ENCODE results near the gene HHAT.
A peak's percentile ranks its signal among the peaks of the same experiment; 100 is the strongest.
"Not testable (repeated sequence)": the region's sequence is repeated elsewhere in the genome, so short reads cannot be mapped to it uniquely, and the experiment has no call there.

Gene HHAT

DNA sequence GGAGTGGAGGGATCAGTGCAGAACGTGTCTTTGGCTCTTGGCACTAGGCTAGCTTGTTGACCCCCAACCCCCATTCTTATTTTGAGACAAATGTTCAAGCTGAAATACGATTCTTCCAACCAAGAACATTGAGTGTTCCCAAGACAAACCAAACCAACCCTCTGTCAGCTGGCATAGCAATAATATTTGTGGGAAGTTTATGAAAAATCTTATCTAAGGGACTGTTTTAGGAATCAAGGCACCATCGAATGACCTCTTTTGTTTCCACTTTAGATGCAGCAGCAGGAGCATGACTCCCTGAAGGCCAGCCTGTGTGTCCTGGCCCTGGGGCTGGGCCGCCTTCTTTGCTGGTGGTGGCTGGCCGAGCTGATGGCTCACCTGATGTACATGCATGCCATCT lies 89.2 kb downstream of the HHAT start:
- DNase-seq (ENCODE audit: low read depth): peak; percentile 19
- H3K4me3 ChIP-seq (ENCODE audit: low read depth, low read length): no peak overlapping the region

DNA sequence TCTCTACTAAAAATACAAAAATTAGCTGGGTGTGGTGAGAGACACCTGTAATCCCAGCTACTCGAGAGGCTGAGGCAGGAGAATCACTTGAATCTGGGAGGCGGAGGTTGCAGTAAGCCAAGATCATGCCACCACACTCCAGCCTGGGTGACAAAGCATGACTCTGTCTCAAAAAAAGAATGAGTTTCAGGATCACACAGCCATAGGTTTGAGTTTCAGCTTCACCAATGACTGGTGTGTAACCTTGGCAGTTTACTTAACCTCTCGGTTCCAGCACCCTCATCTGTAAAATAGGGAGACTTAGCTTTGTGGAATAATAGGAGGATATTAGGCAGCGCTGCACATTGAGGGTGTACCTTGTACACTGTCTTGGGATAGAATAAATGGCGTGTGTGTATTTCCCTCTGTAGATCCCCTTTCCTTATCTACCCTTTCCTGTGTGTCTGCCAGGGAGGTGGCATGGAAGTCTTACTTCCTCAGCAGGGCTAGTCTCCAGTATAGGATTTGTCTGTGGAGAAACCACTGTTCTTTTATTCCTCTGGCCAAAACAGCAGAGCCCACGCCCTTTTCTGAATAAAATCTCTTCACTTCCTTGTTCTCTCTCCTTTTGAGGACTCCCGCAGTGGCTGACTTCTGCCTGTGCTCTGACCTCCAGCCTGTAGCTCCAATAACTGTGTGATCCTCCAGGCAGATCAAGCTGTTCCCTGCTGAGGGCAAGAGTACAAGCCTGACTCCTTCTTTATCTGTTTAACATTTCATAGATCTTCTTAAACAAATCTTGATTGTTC lies 90.4 kb downstream of the HHAT start:
- H3K4me3 ChIP-seq (ENCODE audit: low read depth, low read length): no peak overlapping the region
- no peak for DNase-seq (ENCODE audit: low read depth)

DNA sequence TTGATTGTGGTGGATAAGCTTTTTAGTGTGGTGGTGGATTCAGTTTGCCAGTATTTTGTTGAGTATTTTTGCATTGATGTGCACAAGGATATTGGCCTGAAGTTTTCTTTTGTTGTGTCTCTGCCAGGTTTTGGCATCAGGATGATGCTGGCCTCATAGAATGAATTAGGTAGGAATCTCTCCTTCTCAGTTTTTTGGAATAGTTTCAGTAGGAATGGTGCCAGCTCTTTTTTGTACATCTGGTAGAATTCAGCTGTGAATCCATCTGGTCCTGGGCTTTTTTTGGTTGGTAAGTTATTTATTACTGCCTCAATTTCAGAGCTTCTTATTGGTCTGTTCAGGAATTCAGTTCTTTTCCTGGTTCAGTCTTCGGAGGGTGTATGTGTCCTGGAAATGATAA lies 98.0 kb downstream of the HHAT start:
- not testable (repeated sequence) for DNase-seq (ENCODE audit: low read depth); H3K4me3 ChIP-seq (ENCODE audit: low read depth, low read length)

DNA sequence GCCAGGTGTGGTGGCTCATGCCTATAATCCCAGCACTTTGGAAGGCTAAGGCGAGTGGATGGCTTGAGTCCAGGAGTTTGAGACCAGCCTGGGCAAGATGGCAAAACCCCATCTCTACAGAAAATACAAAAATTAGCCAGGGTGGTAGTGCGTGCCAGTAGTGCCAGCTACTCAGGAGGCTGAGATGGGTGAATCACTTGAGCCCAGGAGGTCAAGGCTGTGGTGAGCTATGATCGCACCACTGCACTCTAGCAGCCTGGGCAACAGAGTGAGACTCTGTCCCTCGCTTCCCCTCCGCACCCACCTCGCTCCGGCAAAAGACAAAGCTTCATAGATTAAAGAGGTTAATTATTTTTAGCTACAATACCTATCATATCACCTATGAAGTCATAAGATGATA lies 100.0 kb downstream of the HHAT start:
- no peak for DNase-seq (ENCODE audit: low read depth)
- H3K4me3 ChIP-seq (ENCODE audit: low read depth, low read length): no peak overlapping the region

DNA sequence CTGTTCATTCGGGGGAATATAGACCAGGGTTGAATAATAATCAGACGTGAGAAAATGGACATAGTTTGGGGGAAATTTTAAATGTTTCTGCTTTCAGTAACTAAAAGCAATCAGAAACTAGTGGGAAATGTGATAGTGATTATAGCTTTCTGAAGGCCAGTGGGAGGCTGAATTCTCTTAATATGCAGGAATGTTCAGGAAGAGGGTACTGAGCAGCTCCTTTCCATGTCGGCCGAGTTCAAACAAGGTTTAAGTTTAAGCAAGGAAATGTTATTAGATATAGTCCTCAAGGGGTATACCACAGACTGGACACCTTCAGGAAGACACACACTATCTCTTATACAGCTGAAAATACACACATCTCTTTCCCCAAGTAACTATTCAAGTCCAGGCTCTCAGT lies 105.5 kb downstream of the HHAT start:
- DNase-seq (ENCODE audit: low read depth): no peak
- no peak overlapping the region for H3K4me3 ChIP-seq (ENCODE audit: low read depth, low read length)

DNA sequence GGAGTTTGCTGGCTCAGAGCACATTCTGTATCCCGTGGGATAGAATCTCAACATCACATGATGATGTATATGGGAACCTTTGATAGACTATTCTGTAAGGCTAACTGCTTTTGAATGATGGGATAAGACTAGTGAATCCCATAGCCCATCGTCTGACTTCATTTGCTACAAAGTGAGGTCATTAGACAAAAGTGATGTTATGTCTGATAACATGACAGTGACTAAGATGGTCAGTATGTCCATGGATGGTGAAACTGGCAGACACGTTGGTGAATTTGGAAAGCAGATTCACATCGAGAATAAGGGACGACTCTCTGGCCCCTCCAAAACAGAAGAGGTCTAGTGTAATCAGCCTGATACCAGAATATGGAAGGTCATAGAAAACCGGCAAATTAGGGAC lies 108.4 kb downstream of the HHAT start:
- H3K4me3 ChIP-seq (ENCODE audit: low read depth, low read length): no peak overlapping the region
- DNase-seq (ENCODE audit: low read depth): no peak

DNA sequence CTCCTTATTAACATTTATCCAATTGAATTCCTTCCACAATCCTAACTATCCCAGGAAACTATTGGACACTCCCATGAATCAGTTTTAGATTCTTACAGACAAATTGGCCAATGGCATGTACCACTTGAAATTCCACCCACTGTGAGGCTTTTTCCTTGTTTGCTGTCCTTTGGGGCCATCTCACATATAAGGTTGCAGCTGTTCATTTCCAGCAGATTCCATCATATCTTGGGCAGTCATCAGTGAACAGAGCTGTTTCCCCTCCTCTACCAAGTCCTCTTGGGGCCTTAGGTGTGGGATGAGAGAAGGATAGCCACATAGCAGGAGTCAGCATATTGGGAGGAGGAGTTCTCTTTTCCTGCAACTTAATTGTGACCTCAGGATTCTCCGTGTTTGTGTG lies 109.1 kb downstream of the HHAT start:
- no peak overlapping the region for H3K4me3 ChIP-seq (ENCODE audit: low read depth, low read length)
- DNase-seq (ENCODE audit: low read depth): peak; percentile 60

DNA sequence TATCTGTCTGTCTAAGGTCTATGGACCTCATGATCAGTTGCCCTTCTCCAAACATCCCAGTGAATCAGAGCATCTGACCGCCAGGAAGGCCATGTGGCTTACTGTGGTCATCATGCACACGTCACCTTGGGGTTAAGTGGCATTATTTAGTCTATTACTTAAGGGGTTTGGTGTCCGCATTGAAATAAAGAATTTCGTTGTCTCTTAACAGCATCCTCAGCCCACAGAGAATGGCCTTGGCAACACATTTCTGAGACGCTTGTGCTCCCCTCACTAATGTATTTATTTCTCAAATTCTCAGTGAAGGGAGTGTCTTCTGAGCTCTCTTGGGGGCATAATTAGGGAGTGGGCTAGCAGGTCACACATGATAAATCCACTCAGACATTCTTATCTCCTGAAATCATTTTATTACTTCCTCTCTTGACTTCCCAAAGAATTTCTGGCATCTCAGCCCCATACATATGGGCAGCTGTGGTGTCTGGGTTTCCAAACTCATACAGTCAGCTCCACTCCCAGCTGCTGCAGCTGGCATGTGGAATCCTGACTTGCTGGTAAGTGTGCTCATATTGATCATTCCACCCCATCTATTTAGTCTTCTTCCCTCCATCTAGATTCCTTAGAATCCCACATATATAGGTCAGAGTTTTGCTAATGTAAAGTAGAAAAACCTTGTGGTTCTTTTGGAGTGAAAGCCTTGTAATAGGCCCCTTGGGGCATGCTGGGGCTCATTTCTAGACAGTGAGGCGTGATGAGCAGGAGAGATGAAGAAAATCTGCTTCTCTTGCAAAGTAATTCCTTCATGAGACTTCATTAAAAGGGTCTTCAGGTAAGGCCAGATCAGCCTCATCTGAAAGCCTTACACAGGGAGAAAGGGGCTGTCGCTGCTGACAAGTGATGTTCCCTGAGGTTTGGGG lies 110.5 kb downstream of the HHAT start:
- H3K4me3 ChIP-seq (ENCODE audit: low read depth, low read length): no peak overlapping the region
- peak; percentile 96 for DNase-seq (ENCODE audit: low read depth)

DNA sequence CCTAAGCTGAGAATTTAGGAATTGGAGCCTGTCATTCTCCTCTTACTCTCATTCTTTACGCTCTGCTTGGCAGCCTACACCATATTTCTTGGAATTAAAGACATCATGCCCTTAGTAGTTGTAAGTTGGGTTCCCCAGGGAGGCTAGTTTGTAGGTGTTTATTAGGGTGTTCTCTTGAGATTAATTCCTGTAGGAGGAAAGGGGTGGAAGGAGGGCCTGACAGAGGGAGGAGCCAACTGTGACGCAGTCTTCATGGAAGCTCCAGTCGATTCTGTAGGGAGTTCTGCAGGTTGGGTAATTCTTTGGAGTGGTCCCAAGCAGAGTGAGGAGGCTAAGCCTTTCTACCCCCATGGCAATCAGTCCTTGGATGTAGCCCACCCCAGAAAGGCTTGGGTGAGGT lies 111.4 kb downstream of the HHAT start:
- H3K4me3 ChIP-seq (ENCODE audit: low read depth, low read length): no peak overlapping the region
- no peak for DNase-seq (ENCODE audit: low read depth)

DNA sequence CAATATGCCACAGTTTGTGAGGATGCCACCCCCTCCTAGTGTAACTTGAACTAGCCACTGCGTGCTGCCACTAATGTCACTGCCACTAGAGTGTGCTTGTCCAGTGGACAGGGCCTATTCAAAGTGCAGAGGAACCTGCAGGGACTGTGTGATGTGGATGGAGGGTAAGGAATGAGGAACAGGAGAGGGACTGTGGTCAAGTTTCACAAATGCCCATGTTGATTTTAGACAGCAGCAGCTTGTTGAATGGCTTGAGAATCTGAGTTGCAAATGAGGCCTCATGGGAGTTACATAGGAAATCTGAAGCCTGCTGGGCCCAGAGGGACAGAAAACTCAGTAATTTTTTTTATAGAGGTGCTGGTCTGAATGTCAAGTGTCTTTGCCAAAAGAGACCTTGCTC lies 112.3 kb downstream of the HHAT start:
- no peak overlapping the region for H3K4me3 ChIP-seq (ENCODE audit: low read depth, low read length)
- no peak for DNase-seq (ENCODE audit: low read depth)

DNA sequence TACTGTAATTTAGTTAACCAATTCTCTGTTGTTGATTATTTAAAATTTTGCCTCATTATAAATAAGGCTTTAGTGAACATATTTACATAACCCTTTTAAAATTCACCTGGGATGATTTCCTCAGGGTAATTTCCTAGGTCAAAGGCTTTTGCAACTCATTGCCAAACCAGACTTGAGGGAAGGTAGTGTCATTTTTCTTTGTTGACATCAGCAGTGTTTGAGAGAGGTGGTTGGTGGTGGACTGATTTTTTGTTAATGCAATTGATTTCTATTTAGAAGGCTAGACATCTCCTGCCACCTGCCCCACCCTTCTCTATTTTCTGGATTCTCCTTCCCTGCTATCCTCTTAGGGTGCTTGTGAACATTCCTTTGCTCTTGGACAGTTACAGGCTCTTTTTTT lies 116.8 kb downstream of the HHAT start:
- H3K4me3 ChIP-seq (ENCODE audit: low read depth, low read length): no peak overlapping the region
- no peak for DNase-seq (ENCODE audit: low read depth)

DNA sequence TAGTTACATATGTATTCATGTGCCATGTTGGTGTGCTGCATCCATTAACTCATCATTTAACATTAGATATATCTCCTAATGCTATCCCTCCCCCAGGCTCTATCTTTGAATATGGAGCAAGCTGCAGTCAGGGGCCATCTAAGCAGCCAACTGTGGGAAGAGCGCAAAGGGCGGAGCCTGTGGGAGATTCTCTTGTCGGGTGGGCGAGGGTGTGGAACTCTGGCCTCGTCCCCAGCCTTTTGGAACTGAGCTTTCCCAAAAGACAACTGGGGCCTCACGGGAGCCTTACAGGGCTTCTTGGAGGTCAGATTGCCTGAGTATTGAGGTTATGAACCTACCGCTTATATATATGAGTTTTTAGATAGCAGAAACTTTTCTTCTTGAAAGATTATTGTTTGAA lies 117.2 kb downstream of the HHAT start:
- no peak overlapping the region for H3K4me3 ChIP-seq (ENCODE audit: low read depth, low read length)
- DNase-seq (ENCODE audit: low read depth): no peak

DNA sequence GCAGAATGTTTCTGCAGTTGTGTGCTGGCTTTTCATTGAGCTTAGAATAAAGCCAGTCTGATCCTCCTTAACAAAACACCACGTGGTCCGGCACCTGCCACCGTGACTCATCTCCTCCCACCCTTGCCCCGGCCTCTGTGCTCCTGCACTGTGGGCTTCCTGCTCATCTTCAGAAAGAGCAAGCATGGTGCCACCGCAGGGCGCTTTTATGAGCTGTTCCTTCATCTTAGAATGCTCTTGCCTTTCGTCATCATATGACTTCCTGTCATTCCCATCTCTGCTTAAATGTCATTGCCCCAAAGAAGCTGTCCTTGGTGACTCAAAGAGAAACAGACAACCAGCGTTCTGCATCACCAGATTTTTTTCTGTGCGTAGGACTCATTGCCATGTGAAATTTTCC lies 117.8 kb downstream of the HHAT start:
- DNase-seq (ENCODE audit: low read depth): no peak
- H3K4me3 ChIP-seq (ENCODE audit: low read depth, low read length): no peak overlapping the region

DNA sequence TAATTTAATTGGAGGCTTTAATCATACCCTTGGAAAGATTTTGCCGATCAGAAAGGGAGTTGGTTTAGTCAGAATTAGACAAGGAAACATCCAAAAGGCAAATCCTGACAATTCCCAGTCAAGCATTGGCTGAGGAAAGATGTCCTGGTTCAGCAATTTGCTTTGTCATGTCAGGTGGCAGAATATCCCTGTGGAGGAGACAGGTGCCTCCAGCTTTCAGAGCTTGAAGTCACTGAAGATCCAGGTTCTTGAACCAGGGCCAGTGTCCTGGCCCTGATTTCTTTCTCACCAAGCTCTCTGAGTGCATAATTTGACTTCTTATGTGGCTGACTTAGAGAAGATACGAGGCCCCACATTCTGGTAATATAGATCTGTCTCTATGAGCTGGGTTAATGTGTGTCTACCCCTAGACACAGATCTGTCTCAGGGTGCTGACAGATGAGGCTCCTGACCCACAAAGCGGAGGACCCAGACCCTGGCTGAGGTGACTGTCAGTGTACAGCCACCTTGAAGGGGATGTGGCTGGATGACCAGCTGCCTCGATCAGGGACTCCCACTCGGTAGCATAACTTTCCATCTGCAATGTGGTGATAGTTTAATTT lies 118.9 kb downstream of the HHAT start:
- no peak overlapping the region for H3K4me3 ChIP-seq (ENCODE audit: low read depth, low read length)
- no peak for DNase-seq (ENCODE audit: low read depth)

DNA sequence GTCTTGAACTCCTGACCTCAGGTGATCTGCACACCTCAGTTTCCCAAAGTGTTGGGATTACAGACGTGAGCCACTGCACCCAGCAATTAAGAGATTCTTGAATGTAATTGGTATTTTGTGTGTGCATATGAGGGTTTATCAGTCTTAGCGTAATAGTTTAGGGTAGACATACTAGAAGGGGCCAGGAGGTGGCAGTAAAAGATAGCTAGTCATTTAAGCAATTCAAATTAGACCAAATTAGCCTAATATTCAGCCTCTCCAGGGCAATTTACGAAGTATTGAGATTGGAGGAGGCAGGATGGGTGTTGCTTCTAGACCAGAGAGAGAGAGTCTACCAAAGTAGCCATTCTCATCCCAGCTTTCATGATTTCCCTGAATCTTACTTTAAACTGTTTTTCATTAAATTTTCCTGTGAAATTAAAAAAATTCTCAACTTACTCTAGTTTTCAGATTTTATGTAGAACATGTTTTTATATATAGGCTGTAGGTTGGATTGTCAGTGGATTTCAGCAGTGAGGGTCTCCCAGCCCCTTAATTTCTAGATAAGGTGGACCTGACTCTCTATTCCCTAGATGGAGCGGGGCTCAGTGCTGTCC lies 119.7 kb downstream of the HHAT start:
- no peak overlapping the region for H3K4me3 ChIP-seq (ENCODE audit: low read depth, low read length)
- DNase-seq (ENCODE audit: low read depth): no peak

DNA sequence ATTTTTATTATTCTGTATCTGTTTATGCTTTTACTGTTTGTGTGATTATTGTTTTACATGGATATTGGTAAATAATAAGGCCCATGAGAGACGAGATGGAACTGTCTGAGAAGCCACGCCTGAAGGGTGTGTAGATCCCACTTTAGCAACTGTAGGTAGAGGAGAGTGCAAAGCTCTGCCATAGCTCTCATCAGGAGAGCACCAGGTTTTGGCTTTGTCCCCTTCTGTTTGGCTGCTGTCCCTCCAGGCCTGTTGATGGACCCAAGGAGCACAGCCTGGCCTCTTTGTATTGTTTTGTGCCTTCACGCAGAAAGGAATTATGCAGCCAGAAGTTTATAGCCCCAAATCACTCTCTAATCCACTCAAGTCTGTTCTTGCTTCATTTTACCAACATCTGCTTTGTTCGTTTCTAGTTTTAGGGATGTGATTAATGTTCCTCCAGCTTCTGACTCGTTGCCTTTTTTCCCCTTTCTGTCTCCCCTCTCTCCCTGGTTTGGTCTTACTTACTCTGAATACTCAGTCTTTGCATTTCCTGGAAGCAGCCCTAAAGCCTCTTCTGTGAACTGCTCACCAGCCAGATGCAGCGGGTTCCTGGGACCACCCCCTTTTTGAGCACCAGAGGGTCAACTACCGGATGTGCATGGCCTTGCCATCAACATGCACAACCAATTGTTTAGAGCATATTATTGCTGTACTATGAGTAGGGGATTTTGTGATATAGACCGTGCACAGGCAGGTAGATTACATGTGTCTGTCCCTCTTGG lies 127.3 kb downstream of the HHAT start:
- DNase-seq (ENCODE audit: low read depth): no peak
- no peak overlapping the region for H3K4me3 ChIP-seq (ENCODE audit: low read depth, low read length)

DNA sequence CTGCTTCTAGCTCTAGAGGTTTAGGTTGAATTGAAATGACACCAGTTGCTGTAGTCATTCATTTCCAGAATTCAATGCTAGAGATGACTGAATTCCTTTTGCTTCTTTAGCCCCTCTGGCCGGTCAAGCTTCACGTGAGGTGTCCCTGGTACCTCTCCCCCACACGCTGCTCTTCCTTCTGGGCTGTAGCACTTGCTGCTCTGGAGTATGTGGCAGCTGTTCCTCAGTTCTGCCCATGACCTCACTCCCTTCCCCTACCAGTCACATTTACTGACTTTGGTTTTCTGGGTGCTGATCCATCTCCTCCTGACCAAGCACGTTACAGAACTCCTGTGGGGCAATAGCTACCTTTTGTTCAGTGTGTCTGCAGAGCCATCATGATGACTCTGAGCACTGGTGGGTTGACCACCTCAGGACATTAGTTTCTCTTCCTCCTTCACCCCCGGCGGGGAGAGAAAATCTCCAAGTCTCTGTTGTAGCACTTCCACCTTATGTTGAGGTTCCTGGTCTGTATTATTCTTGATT lies 128.1 kb downstream of the HHAT start:
- no peak for DNase-seq (ENCODE audit: low read depth)
- H3K4me3 ChIP-seq (ENCODE audit: low read depth, low read length): no peak overlapping the region

DNA sequence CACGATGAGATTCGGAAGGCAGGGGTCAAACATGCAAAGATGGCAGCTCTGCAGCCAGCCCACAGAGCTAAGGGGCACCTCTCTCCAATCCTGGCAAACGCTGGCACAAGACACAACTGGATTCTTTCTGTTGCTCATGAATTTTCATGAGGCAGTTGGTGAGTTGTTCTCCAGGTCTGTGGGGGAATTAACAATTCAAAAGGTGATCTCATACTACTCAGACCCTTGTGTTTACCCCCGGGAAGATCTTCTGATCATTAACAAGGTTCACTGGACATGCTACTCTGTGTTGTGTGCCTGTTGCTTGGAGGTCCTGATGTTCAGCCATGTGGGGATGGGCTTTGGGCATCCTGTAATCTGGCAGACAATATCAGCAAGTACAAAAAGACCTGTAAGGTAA lies 128.9 kb downstream of the HHAT start:
- DNase-seq (ENCODE audit: low read depth): no peak
- no peak overlapping the region for H3K4me3 ChIP-seq (ENCODE audit: low read depth, low read length)

DNA sequence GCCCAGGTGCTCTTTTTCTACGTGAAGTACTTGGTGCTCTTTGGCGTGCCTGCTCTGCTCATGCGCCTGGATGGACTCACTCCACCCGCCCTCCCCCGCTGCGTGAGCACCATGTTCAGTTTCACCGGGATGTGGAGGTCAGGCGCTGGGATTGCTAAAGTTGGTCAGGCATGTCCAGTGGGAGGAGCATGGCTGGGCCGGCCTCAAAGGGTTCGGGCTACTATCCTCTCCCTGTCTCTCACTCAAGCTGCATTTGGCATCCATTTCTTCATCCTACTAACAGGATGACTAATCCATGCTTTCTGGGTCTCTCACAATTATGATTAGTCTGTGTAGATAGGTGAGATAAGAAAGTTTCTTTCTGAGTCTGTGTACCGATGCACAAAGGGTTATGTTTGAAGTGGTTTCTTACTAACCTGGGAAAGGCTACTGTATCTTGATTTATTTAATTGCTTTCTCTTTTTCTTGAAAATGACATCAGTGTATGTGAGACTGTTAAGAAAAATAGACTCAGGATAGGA lies 135.9 kb downstream of the HHAT start:
- no peak overlapping the region for H3K4me3 ChIP-seq (ENCODE audit: low read depth, low read length)
- no peak for DNase-seq (ENCODE audit: low read depth)
